ENCODE measurements around the gene DPF3.

The DPF3 gene

DNA sequence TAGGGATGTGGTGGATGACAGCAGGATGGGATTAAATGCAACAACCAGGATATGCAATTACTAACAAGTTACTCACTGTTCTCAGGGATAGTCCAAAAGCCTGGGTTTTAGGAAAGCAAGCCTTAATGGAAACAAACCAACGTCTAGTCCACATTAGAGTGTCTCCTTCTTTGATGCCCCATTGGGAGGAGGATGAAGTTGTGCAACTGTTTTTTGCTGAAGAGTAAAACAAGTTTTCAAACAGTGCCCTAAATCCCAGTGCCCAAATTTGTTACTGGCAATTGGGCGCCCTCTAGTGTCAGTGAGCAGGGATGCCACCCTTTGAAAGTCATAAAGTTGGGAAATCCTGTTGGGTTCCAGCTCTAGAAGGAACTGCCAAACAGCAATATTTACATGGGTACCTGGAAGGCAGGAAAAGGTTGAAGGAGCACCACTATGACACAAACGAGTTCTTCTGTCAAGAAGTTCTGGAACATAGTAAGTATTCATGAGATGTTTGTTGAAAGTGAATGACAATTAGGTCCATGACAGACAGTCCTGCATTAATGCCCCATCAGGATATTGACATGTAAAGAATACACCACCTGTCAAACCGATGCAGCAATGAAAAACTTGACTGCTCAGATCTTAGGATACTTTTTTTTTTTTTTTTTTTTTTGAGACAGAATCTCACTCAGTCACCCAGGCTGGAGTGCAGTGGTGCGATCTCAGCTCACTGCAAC lies 11.1 kb upstream of the DPF3 start:
- DNase-seq (ENCODE audit: low read depth): peak; percentile 59

DNA sequence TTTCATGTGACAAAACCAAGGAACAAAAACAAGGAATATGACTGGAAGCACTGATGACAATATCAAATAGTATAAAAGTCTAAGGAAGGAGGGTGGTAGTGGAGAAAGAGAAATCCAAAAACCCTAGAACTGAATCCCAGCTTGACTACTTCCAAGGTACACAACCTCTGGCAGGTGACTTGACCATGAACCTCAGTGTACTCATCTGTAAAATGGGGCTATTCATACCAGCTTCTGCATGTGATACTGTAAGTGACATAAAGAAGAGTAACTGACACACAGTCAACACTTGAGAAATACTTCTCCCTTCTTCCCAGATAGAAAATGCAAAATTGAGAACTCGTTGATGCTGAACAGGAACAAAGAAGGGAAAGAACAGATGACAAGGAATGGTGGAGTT lies 10.3 kb upstream of the DPF3 start:
- DNase-seq (ENCODE audit: low read depth): no peak

DNA sequence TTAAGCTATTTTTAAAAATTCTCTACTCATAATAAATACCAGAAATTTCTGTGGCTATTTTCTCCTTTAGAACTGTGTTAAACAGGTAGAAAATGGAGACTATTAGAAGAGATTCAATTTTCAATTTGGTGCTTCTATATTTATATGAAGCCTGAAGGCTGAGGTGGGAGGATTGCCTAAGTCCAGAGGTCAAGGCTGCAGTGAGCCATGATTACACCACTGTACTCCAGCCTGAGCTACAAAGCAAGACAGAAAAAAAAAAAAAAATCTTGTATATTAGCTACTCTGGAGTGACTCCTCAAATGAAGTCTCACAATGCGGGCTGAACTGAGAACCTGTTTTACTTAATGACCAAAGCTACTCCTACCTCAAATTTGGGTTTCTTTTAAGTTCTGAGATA lies 9.8 kb upstream of the DPF3 start:
- no peak for DNase-seq (ENCODE audit: low read depth)

DNA sequence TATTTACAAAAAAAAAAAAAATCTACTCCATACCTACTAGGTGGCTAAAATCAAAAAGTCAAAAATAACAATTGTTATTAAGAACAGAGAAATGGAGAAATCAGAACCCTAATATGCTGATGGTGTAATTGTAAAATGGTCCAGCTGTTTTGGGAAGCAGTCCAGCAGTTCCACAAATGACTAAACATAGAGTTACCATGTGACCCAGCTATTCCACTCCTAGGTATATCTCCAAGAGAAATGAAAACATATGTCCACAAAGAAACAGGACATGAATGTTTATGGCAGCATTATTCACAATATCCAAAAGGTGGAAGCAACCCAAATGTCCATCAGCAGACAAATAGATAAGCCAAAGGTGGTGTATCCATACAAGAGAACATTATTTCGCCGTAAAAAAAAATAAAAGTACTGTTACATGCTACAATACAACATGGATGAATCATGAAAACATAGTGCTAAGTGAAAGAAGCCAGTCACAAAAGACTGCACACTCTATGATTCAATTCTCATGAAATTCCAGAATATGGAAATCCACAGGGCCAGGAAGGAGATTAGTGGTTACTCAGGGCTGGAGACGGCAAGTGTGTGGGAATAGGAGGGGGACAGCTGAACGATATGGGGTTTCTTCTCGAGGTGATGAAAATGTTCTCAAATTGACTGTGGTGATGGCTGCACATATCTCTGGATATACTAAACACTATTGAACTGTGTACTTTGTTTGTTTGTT lies 9.1 kb upstream of the DPF3 start:
- DNase-seq (ENCODE audit: low read depth): no peak

DNA sequence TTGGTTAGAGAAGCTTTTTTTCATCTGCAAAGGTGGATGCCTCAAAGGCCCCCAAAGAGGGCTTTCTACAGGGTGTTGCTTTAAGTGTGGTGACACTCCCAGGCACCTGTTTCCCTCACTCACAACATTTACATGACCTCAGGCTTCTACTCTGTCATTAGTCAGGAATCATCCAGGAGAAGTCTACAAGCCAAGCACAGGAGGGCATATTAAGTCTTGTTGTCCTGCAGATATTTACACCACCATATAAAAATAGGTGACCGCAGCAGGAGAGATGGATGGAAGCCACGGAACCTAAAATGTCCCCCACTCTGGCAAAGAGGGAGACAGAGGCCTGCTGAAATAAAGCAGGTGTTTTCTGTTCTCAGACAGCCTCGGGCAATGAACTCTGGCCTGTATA lies 7.5 kb upstream of the DPF3 start:
- DNase-seq (ENCODE audit: low read depth): no peak

DNA sequence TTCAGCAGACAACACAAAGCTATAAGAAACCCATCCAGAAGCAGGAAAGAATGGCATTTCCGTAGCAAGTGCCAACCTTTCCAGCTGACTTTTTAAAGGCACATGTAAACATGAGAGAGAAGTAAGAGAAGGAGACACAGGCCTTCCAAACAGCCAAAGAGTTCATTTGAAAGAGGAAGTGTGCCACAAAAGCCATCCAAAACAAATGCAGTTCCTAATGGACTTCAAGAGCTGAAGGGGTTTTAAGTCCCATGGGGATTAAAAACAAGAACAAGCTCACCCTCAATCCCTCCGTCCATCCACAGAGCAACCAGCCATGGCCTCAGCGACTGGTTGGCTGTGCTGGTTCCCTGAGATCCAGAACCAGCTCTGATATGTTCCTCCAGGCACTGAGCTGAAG lies 4.5 kb upstream of the DPF3 start:
- DNase-seq (ENCODE audit: low read depth): no peak

DNA sequence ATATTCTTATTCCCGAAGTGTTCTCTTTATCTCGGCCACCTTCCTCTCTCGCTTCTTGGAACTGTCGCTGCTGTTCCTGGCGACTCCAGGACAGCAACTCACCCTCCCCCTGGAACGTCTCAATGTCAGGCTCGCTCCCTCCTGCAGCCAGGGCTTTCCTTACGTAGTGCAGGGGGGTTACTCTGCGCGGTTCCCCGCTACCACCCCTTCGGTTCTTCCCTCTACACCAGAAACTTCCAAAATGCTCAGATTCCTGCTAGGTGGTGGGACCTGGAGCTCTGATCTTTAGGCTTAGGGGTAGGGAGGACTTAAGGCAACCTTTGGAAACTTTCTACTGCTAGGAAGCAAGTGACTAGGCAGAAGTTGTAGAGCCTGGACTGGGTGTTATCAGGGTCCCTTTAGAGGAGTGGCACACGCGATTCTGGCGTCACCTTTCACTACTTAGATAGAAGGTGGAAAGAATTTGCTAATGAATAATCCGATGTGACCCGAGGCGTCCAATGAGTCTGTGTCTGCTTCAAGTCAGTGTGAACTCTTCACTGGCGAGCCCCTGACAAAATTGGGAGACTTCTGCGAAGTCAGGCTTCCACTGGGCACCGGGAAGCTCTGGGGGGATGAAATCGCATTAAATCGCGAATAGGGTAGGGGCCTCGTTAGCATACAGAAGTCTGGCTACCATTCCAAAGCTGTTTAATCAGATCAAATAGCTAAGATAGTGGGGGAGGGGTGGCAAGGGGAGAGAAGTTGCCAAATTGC lies 900 bp upstream of the DPF3 start:
- DNase-seq (ENCODE audit: low read depth): no peak

DNA sequence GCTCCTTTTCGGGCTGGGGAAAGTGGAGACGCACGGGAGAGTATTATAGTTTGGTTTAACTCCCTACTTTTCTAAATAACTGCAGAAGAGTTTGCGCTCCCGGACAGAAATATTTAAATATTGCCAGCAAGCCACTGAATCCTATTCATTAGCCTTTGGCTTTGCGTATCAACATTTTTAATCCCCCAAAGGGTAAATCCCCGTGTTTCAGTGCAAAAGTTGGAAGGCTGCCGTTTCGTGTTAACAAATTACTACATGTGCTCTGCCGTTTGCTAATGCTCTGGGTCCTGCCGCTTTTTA lies 372 bp upstream of the DPF3 start:
- no peak for DNase-seq (ENCODE audit: low read depth)

DNA sequence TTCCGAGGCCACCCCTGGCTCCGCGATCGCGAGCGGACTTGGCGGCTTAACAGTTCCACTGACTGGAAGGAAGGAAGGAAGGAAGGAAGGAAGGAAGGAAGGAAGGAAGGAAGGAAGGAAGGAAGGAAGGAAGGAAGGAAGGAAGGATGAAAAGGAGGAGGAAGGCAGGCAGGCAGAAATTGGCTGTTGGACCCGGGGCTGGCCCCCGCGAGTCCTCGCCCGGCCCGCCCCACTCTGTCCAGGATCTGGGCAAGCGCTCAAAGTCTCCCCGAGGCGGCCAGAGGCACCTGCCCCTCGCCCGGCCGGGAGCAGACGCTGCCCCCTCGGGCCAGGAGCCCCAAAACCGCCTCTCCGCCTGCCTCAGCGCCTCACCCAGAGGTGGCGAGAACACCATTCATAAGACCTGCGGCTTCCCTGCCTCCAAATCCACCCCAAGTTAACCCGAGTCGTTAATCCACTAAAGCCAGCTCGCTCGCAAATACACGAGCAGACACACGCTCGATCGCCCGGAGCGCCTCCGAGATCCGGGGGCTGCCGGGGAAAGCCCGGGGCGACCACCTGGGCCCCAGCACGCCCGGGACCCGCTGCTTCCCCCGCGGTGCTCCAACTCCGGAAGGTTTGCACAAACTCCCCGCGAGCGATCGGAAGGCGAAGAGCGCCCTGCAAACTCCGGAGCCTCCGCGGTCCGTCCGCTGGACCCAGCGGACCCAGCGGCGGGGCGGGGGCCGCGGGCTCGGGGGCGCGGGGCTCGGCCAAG lies 844 bp downstream of the DPF3 start:
- no peak for DNase-seq (ENCODE audit: low read depth)

DNA sequence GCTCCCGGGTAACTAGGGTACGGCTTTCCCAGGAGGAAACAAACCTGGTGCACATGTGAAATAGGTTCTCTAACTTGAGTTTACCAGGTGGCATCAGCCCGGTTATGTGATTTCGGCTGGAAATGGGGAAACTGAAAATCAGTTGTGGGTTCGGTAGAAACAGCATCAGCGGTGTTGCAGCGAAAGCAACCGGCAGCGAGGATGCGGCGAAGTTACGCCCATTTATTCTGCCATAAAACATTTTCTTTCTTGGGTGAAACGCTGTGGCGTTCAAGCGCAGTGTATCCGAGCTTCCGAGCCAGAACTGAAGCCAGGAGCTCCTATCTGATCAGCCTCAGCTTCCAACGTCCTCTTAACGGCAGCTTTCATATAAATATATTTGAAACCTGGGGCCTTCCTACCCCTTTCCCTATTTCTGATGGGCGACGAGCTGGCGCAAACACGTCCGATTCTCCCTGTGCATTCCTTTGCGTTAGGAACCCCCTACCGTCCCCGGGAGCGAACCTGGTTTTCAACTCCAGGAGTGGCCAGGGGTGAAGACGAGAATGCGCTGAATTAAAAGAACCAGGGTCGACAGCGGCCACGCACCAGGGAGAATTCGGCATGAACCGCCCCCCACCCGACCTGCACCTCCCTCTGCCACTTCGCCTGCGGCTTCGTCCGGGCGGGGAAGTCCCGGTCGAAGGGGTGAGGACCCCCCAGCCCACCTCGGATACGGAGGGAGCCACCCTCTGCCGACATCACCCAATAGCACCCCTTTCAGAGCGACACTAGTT lies 1.6 kb downstream of the DPF3 start:
- DNase-seq (ENCODE audit: low read depth): no peak

DNA sequence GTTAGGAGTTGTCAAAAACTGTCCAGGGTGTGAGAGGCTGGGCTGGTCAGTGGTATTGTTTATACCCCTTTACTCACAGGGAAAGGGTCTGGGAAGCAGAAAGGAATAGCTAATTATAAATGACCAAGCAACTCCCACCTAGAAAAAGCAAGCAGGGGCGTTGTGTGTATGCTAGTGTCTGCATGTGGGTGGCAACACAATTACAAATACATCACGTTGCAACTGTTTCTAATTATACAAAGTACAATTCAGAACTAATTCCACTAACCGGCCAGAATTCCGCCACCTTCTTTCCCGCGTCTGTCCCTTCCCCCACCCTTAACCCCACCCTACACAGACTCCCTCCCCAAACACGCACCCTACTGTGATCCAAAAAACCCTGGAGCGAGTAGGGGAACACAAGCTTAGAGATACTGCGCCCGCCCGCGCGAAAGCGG lies 2.2 kb downstream of the DPF3 start:
- no peak for DNase-seq (ENCODE audit: low read depth)

DNA sequence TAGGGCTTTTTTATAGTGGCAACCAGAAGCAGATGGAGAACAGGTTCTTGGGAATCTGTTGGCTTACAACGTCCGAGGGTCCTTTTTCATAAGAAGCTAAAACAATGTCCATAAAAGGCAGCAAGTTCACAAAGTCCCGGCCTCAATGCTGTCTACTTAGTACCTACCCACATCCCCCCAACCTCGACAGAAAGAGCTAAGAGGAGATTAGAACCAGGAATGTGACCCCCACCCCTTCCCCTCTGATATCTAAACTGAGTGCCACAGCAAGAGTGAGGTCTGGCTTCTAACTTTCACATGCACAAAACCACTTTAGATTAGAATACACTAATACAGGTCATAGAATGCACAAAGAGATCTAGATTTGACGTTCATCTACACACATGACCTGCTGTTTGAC lies 4.5 kb downstream of the DPF3 start:
- DNase-seq (ENCODE audit: low read depth): no peak

DNA sequence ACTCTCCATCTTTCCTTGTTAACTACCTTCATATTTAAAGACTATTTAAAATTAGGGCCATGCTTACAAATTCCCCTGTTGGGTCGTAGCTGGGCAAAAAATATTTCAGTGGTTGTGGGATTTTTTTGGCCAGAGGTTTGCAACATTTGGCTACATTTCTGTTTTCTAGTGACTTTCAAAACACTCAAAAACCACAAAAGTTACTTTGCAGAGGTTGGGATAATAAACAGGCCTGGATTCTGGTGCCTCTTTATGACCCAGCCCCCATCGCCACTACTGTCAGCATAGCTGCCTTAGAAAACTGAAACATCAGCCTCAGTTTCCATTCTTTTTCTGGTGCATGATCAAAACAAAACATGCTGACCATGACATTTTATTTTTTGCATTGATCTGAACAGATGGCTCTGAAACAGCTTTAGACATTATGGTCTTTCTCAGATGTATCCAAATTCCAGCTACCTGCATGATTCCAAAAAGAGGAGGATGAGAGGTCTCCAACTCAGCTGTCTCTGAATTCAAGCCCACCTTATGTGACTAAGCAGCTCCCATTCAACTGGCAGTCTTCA lies 5.2 kb downstream of the DPF3 start:
- no peak for DNase-seq (ENCODE audit: low read depth)

DNA sequence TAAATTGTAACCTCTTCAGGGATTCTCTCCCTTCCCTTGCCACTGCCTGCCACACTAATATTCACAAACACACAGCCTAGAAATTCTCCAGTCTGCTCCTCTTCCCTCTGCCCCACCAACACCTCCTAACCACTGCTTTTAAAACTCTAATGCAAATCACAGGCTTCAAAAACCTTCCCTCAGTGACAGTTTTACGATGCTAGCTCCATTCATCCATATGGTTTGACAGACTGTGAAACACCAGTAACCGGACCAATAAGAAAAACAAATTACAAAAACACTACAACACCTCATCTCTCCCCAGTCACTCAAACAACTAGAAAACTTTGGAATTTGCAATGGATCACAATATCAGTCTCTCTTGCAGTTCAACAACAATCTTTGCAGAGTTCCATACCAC lies 5.7 kb downstream of the DPF3 start:
- no peak for DNase-seq (ENCODE audit: low read depth)

DNA sequence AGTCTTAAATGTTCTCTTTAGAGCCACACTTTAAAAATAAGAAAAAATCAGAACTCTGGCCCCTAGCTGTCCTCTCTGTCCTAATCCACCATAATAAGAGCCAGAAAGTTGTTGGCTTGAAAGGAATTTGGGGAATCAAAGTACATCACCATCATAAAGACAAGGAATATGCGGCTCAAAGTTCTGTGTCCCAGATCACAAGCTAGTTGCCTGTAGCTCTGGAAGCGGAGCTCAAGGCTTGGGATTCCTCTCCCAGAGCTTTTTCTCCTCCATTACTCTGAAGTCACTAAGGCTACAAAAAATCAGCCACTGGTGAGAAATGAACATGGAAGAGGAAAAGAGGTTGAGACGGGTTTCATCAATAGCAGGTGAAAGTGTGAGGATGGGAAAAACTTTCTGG lies 6.4 kb downstream of the DPF3 start:
- no peak for DNase-seq (ENCODE audit: low read depth)

DNA sequence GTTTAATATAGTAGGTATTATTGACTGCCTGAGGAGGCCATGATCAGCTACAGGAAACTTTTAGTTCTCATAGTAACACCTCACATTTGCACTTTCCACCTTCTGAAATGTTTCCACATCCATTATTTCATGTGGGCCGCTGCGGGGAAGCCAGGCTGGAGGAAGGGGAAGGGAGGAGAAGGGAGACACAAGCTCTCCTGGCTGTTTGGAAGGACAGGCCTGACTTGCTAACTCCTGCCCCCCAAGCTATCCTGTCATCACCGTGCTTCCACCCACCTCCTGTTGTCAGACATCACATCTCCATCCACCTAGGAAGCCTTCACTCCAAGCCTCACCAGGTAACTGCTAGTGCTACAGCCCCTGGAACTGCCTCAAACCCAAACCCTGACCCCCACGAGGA lies 9.5 kb downstream of the DPF3 start:
- no peak for DNase-seq (ENCODE audit: low read depth)

DNA sequence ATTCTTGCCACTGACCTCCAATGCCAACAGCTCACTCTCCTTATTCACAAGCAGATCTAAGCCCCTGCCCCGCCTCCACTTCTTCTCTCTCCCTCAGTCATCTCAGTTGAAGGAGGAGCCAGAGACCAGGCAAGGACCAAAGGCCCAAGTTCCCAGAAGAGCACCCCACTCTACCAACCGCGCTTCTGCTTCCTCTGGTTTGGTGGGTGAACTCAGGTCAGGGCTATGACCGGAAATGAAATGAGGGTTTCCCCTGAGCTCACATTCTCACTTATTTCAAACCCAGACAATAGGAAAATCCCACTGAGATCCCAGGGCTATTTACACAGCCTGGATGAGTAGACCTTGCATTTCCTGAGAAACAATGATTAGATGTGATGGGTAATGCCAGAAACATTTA lies 9.9 kb downstream of the DPF3 start:
- no peak for DNase-seq (ENCODE audit: low read depth)

DNA sequence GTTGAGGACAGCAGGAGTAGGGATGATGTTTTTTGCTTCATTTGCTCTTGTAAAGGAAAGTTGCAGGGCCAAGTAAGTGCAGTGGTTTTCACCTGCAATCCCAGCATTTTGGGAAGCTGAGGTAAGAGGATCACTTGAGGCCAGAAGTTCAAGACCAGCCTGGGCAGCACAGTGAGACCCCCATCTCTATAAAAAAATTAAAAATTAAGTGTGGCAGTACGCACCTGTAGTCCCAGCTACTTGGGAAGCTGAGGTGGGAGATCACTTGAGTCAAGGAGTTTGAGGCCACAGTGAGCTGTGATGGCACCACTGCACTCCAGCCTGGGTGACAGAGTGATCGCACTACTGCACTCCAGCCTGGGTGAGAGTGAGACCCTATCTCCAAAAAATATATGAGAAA lies 10.8 kb downstream of the DPF3 start:
- no peak for DNase-seq (ENCODE audit: low read depth)

DNA sequence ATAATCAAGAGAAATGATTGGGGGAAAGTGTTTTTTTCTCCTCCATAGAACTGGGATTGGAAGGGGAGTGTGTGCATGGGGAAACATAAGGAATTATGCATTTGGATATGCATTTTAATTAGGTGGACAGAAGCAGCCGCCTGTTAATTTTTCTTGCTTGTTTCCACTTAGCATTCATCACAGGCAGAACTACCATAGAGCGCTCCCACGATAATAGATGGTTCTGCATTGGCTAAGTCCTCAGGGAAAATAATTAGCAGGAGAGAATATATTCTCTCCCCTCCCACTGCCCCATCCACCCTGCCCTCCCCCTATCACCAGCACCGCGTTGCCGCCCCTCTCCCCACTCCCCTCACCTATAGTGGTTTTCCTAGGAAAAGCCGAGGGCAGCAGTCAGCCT lies 11.4 kb downstream of the DPF3 start:
- DNase-seq (ENCODE audit: low read depth): no peak

DNA sequence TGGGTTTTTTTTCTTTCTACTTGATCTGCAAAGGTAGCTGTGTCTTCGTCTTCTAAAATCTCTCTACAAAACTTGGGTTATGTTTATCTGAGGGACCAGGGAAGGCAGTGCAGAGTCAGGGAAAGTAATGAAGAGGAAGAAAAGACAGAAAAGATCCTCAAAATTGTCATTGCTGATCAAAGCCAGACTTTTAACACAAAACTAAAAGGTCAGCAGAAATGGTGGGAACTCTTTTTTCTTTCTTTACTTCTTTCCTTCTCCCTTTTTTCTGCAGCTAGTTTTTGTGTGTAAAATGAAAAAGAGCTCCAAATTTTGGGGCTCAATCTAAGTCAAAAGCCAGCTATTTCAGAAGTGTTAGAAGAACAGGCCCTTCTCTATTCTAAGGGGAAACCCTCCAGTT lies 11.9 kb downstream of the DPF3 start:
- no peak for DNase-seq (ENCODE audit: low read depth)

DNA sequence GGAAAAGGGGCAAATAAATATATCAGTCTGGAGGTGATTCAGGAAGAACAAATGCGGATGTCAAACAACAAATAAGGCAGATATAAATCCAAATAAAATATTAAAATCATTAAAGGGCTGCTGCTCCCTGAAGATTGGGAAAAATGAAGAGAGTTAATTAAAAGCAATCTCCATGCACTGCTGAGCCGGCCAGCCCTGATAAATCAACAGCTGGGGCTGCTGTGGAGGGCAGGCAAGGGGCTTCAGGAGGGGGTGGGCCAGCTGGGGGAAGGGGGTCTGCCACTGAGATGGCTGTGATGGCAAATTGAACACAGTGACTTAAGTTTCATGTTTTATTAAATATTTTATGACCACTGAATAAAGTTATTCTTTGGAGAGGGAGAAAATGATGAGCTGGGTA lies 12.4 kb downstream of the DPF3 start:
- no peak for DNase-seq (ENCODE audit: low read depth)

DNA sequence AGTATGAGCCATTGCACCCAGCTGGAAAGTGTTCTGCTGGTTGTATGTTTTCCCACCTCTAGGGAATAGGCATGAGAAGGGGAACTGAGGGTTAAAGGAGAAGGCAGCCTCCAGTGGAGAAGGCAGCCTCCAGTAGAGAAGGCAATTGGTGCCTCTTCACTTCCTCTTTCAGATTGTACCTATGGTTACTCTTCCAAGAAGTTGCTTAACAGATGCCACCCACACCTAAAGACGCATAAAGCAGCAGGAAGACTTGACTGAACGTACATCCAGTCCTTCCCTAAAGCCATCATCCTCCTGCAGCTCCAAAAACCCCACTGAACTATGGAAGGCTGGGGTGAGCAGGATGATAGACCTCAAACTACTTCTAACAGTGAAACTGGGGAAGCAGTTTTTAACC lies 13.1 kb downstream of the DPF3 start:
- DNase-seq (ENCODE audit: low read depth): no peak

Measured in activated T-cell treated with anti-CD3 and anti-CD28 coated beads for 24 hours (primary cell).